ENCODE measurements around the gene TRPC5OS. TPM values are rescaled to one million over a fixed set of nuclear protein-coding genes. Genes with fewer than 3 reads are reported as not detected.

Gene TRPC5OS
- total and polyA plus RNA-seq, 2 of the 13 experiments (the other 11 are each of a cell fraction or from before 2014, with no cell fraction given), result not detected

GRCh38 chrX:111847491-111848133 lies 28.4 kb upstream of the TRPC5OS start (continued):
- no peak for TF ChIP-seq ZNF639 (CRISPR knock-in tag; conservative IDR thresholded peaks at IDR 0.05)

- intact Hi-C loops (cut with micrococcal nuclease; ENCODE audit: unreplicated experiment), result no loop called here
- H4K20me1 ChIP-seq (ENCODE audit: insufficient read depth, low read length), result no peaks in the 10 kb centered on the region
- no peaks in the 10 kb centered on the region for H3K4me1 ChIP-seq (ENCODE audit: insufficient read depth, low read length)
- in situ Hi-C loops (cut with HindIII; ENCODE audit: extremely low pct_ligation_motif_present, low pct_unique_long_range_greater_than_20kb), result no loop called here
- H3K79me2 ChIP-seq (ENCODE audit: insufficient read depth, low read length), result no peaks in the 10 kb centered on the region
- no peaks in the 10 kb centered on the region for H3K27me3 ChIP-seq (ENCODE audit: control insufficient read depth in 1 of 2, insufficient read depth in 2 of 2, low read length in 2 of 2)
- no peaks in the 10 kb centered on the region for H3K9me3 ChIP-seq (ENCODE audit: low read length)
- WGBS (ENCODE audit: low lambda C conversion rate), result 2% methylated on average over 5 of the region's 5 CpGs
- no peak overlapping the region for H3K27ac ChIP-seq (ENCODE audit: extremely low read length, insufficient read depth, low read length)
- DNase-seq (ENCODE audit: low spot score) (no peak), FAIRE-seq (no peak), ATAC-seq (no peak)
- no peak overlapping the region for H3K9ac ChIP-seq (ENCODE audit: insufficient read depth, low read depth, low read length)
- H3K36me3 ChIP-seq (replicated peaks in 1 of 2; ENCODE audit: control insufficient read depth in 1 of 2, insufficient read depth in 2 of 2, low read length in 2 of 2), result no peaks in the 10 kb centered on the region
- no TSS peak for BruUV-seq (replicated peaks)
- no peak overlapping the region for H3K4me3 ChIP-seq (replicated peaks in 1 of 3; ENCODE audit: insufficient read depth in 1 of 3, low read depth in 2 of 3, low read length in 3 of 3)
- H3K4me2 ChIP-seq (ENCODE audit: low read depth, low read length), result no peak overlapping the region
- ChIA-PET CTCF (ENCODE audit: low intra/inter-chr PET ratio, low total read pairs) (no interaction called here), POLR2A (no interaction called here)
- no peak overlapping the region for H2AFZ ChIP-seq (ENCODE audit: low read length)
- no peak for TF ChIP-seq AFF4 (CRISPR knock-in tag; IDR thresholded peaks at IDR 0.05)
- TF ChIP-seq ZNF614 (CRISPR knock-in tag; IDR thresholded peaks at IDR 0.05; ENCODE audit: borderline replicate concordance), result no peak
- TF ChIP-seq ZNF703 (CRISPR knock-in tag; IDR thresholded peaks at IDR 0.05; ENCODE audit: borderline replicate concordance), result no peak
- no peak for TF ChIP-seq ZNF33A (CRISPR knock-in tag; IDR thresholded peaks at IDR 0.05; ENCODE audit: borderline replicate concordance)
- no peak for TF ChIP-seq ZNF18 (CRISPR knock-in tag; IDR thresholded peaks at IDR 0.05; ENCODE audit: insufficient replicate concordance)
- no peak for TF ChIP-seq GABPA (IDR thresholded peaks at IDR 0.05; ENCODE audit: low read depth, low read length)
- no peak for TF ChIP-seq GABPA (CRISPR knock-in tag; IDR thresholded peaks at IDR 0.05; ENCODE audit: low read depth)
- TF ChIP-seq ZBTB39 (CRISPR knock-in tag; IDR thresholded peaks at IDR 0.05), result no peak
- TF ChIP-seq MXI1 (IDR thresholded peaks at IDR 0.05; ENCODE audit: borderline replicate concordance, low read depth, low read length), result no peak
- no peak for TF ChIP-seq ZNF557 (CRISPR knock-in tag; IDR thresholded peaks at IDR 0.05)
- TF ChIP-seq TRIM24 (CRISPR knock-in tag; IDR thresholded peaks at IDR 0.05), result no peak
These were observed 27.4 kb upstream of the TRPC5OS start for GRCh38 chrX:111848541-111848940.
